IPS-18a (cell line): Measurements from ENCODE around the gene GPR108.
"Not testable (repeated sequence)": the region's sequence is repeated elsewhere in the genome, so short reads cannot be mapped to it uniquely, and the experiment has no call there.

Source experiments
- H3K27ac ChIP-seq: one replicate; pipeline ENCODE4 v1.5.1; 2013; ENCODE audit warnings: low read length
- H3K27me3 ChIP-seq: one replicate; pipeline ENCODE4 v1.6.1; 2013; ENCODE audit warnings: mild to moderate bottlenecking, low read length; ENCODE audit not compliant: control insufficient read depth, insufficient read depth
- H3K36me3 ChIP-seq: one replicate; pipeline ENCODE4 v1.6.1; 2013; ENCODE audit warnings: low read depth, low read length; ENCODE audit not compliant: control insufficient read depth
- H3K4me1 ChIP-seq: one replicate; pipeline ENCODE4 v1.6.1; 2013; ENCODE audit warnings: low read depth, low read length; ENCODE audit not compliant: control insufficient read depth
- H3K4me3 ChIP-seq: one replicate; pipeline ENCODE4 v1.5.1; 2013; ENCODE audit warnings: low read length
- H3K9ac ChIP-seq: one replicate; pipeline ENCODE4 v1.6.1; 2013; ENCODE audit warnings: mild to moderate bottlenecking, low read length, moderate library complexity
- H3K9me3 ChIP-seq: one replicate; pipeline ENCODE4 v1.6.1; 2013; ENCODE audit warnings: low read depth, low read length; ENCODE audit not compliant: control insufficient read depth

The GPR108 gene

DNA sequence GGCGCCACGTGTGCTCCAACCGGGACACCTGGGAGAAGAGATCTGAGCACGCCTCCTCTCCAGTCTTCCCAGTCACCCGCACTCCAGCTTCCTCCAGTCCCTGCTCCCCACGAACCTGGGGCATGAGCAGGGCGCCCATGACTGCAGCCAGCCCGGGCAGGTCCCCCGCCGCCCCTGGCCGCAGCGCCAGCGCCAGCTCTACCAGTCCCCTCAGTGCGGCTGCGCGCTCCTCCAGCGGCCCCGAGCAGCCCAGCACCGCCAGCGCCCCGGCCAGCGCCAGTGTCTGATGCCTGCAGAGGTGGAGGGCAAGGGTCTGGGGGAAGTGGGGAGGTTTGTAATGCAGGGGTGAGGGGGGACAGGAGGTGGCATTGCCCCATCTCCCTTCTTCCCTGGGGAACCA is 16.8 kb upstream of the GPR108 start:
- Histone ChIP-seq H3K9ac (no peak overlapping the region), H3K9me3 (no peaks in the 10 kb centered on the region), H3K27ac (no peak overlapping the region), H3K27me3 (no peaks in the 10 kb centered on the region), H3K4me1 (no peaks in the 10 kb centered on the region), H3K36me3 (peaks cover 20% of the 10 kb centered on the region), H3K4me3 (no peak overlapping the region)

DNA sequence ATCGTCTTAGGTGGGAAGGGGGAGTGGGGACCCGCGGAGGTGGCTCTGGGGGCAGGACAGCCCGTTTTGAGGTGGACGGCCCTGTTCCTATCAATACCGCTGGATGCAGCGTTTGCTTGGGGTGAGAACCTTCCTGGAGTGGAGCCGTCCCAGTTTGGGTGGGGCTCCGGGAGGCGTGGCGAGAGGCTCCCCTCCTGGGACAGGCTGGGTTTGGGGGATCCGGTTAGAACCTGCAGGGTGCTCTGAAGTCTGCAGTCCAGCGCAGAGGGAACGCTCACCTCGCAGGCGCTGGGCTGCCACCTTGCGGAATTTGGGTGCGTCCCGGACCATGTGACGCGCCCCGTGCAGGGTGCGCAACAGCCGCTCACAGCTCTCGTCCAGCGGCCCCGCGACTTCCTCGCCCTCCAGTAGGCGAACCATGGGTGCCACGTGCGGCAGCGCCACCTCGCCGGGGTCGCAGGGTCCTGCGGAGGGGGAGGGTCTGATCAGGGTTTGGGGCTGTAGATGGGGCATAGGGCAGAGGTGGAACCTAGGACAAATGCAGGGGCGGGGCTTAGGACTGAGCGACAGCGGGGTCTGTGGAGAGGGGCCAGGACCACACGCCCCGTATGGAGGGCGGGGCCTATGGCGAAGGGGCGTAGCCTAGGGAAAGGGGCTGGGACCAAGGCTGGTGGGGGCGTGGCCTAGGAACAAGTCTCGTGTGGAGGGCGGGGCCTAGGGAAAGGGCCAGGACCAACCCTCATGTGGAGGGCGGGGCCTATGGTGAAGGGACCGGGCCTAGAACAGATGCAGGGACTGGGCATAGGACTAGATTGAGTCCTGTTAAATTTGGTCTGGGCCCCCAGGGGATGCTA is 16.0 kb upstream of the GPR108 start:
- no peaks in the 10 kb centered on the region for H3K9me3 ChIP-seq
- no peaks in the 10 kb centered on the region for H3K4me1 ChIP-seq
- peaks cover 26% of the 10 kb centered on the region for H3K36me3 ChIP-seq
- peak overlapping the region; percentile 56 for H3K4me3 ChIP-seq
- no peak overlapping the region for H3K27ac ChIP-seq
- H3K9ac ChIP-seq: peak overlapping the region; percentile 32
- H3K27me3 ChIP-seq: no peaks in the 10 kb centered on the region

DNA sequence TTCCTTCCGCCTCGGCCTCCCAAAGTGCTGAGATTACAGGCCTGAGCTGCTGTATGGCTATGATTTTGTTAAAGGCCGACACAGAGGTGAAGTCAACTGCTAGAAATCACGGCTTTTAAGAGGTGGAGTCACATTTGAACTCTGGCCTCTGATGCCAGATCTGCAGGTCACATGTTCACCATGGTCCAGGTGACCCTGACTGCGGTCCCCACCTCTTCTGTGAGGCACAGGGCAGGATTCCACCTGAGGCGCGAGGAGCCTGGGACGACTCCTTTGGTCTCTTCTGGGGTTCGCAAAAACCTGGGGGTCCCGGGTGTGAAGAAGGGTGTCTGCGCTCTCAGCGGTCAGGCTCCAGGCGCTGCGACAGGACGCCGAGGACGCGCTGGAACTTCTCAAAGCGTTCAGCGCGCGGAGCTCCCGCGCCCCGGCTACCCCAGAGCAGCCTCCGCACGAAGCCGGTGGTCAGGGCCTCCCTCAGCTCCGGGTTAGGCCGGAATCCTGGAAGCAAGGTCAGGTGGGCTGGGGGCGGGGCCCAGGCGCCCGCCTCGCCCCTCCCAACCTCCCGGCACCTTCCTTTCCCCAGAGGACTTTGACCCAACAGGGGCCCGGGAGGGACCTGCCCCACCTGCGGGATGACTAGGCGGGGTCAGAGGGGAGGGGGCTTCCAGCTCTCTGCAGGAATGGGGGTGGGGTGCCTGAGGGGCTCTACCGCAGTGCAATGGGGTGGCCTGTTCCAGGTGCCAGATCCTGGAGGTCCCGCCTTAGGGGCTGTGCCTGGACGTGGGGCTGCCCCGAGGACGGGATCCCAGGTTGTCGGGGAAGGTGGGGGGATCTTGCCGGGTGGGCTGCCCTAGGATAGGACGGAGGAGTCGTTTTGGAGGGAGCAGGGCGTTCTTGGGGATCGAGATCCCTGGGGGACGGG is 15.1 kb upstream of the GPR108 start:
- Histone ChIP-seq H3K9me3 (no peaks in the 10 kb centered on the region), H3K4me3 (peak overlapping the region; percentile 56), H3K27me3 (no peaks in the 10 kb centered on the region), H3K36me3 (peaks cover 34% of the 10 kb centered on the region), H3K27ac (no peak overlapping the region), H3K9ac (peak overlapping the region; percentile 32), H3K4me1 (no peaks in the 10 kb centered on the region)

GRCh38 chr19:6751189-6751588 is 13.8 kb upstream of the GPR108 start:
- no peak overlapping the region for H3K9ac ChIP-seq
- no peaks in the 10 kb centered on the region for H3K9me3 ChIP-seq
- H3K4me1 ChIP-seq: no peaks in the 10 kb centered on the region
- no peak overlapping the region for H3K4me3 ChIP-seq
- H3K36me3 ChIP-seq: peaks cover 46% of the 10 kb centered on the region
- H3K27me3 ChIP-seq: no peaks in the 10 kb centered on the region
- H3K27ac ChIP-seq: no peak overlapping the region

DNA sequence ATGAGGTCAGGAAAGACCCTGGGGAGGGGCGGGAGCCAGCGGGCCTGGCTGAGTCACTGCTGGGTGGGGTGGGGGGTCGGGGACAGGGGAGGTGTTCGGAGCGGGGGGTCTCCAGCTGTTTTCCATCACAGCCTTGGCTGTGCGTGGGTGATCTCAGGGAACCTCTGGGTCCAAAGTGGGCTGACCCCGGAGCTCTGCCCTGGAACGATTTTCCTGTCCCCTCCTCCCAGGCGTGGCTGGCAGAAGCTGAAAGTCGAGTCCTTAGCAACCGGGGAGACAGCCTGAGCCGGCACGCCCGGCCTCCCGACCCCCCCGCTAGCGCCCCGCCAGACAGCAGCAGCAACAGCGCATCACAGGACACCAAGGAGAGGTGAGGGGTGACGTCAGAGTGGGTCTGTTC is 12.7 kb upstream of the GPR108 start:
- Histone ChIP-seq H3K36me3 (peaks cover 52% of the 10 kb centered on the region), H3K27ac (no peak overlapping the region), H3K9me3 (no peaks in the 10 kb centered on the region), H3K4me1 (no peaks in the 10 kb centered on the region), H3K9ac (no peak overlapping the region), H3K4me3 (no peak overlapping the region), H3K27me3 (no peaks in the 10 kb centered on the region)

DNA sequence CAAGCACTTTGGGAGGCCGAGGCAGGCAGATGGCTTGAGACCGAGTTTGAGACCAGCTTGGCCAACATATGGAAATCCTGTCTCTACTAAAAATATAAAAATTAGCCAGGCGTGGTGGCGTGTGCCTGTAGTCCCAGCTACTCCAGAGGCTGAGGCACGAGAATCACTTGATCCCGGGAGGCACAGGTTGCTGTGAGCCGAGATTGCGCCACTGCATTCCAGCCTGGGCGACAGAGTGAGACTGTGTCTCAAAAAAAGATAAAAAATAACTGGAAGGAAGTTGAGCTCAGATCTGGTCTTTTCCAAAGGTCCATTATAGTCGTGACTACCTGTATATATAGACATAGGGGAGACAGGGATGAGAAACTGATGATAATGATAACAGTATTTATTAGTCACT is 11.2 kb upstream of the GPR108 start:
- H3K27me3 ChIP-seq, H3K4me1 ChIP-seq, H3K27ac ChIP-seq, H3K9ac ChIP-seq, H3K9me3 ChIP-seq, H3K4me3 ChIP-seq: not testable (repeated sequence)
- peaks cover 61% of the 10 kb centered on the region for H3K36me3 ChIP-seq

GRCh38 chr19:6745965-6746364 is 8.6 kb upstream of the GPR108 start:
- no peaks in the 10 kb centered on the region for H3K9me3 ChIP-seq
- no peak overlapping the region for H3K9ac ChIP-seq
- peaks cover 22% of the 10 kb centered on the region for H3K4me1 ChIP-seq
- H3K27ac ChIP-seq: no peak overlapping the region
- no peak overlapping the region for H3K4me3 ChIP-seq
- H3K27me3 ChIP-seq: no peaks in the 10 kb centered on the region
- peaks cover 57% of the 10 kb centered on the region for H3K36me3 ChIP-seq

DNA sequence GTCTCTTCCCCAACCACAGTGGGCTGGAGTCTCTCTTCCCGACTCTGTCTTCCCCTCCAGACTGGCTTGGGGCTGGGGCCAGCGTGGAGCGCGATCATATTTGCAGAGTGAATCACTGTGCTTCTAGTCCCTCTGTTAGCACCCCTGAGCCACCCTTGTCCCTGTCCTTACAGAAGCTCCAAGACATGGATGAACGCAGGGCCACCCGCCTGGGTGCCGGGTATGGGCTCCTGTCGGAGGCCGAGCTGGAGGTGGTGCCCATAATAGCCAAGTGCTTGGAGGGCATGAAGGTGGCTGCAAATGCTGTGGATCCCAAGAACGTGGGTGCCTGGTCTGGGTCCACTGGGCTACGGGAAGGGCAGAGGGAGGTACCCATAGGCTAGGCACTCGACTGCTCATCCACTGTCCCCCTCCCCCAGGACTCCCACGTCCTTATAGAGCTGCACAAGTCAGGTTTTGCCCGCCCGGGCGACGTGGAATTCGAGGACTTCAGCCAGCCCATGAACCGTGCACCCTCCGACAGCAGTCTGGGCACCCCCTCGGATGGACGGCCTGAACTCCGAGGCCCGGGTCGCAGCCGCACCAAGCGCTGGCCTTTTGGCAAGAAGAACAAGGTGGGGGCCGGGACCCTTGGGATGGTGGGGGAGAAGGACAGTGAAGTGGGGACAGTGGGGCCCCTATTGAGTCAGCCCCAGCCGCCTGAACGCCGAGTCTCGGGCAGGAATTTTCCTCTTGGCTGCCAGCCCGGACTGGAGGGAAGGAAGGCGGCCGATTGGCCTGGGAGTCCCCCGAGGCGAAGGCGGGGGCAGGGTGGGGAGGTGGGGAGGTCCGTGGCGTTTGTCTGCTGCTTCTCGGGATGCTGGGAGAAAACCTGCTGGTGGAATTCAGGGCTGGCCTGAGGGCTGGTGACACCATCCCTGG is 7.3 kb upstream of the GPR108 start:
- peaks cover 46% of the 10 kb centered on the region for H3K36me3 ChIP-seq
- H3K4me3 ChIP-seq: no peak overlapping the region
- no peaks in the 10 kb centered on the region for H3K9me3 ChIP-seq
- H3K4me1 ChIP-seq: peaks cover 22% of the 10 kb centered on the region
- H3K27me3 ChIP-seq: no peaks in the 10 kb centered on the region
- no peak overlapping the region for H3K27ac ChIP-seq
- no peak overlapping the region for H3K9ac ChIP-seq

DNA sequence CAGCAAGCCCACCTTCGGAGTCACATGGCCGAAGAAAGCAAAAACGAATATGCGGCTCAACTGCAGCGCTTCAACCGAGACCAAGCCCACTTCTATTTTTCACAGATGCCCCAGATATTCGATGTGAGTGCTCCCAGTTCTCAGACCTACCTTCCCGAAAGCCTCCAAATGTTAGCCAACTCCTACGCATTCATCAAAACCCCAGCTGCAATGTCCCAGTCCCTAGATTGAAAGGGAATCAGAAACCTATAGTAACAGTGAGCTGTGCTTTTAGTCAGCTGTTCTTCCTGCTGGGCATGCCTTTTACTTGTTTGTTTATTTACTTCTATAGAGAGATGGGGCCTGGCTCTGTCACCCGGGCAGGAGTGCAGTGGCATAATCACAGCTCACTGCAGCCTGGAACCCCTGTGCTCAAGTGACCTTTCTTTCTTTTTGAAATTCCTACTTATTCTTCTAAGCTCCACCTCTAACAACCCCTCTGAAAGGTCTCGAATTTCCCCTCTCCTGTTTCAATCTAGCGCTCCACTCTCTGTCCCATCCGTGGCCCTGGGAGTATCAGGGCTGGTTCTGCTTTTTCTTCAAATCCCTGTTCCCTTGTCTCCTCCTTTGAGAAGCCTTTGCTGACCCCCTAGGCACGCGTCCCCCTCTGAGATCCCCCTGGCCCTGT is 6.5 kb upstream of the GPR108 start:
- H3K4me1 ChIP-seq: peaks cover 26% of the 10 kb centered on the region
- no peaks in the 10 kb centered on the region for H3K27me3 ChIP-seq
- no peak overlapping the region for H3K4me3 ChIP-seq
- H3K36me3 ChIP-seq: peaks cover 39% of the 10 kb centered on the region
- no peaks in the 10 kb centered on the region for H3K9me3 ChIP-seq
- no peak overlapping the region for H3K27ac ChIP-seq
- no peak overlapping the region for H3K9ac ChIP-seq

- Histone ChIP-seq H3K4me3 (no peak overlapping the region), H3K27me3 (no peaks in the 10 kb centered on the region), H3K36me3 (peaks cover 32% of the 10 kb centered on the region), H3K4me1 (peaks cover 34% of the 10 kb centered on the region), H3K9me3 (no peaks in the 10 kb centered on the region), H3K27ac (no peak overlapping the region), H3K9ac (no peak overlapping the region)
Observed at GRCh38 chr19:6743066-6743465, 5.7 kb upstream of the GPR108 start.
